GM23338 (cell line): Measurements from ENCODE around the gene CYP2E1. TPM values are rescaled to one million over a fixed set of nuclear protein-coding genes. Genes with fewer than 3 reads are reported as not detected.

Experiments used
- ATAC-seq: fragments of 200-7000 bp; cut with Tn5 transposase; 3 replicates; pipeline ENCODE4 v1.9.1; 2020
- DNase-seq: peaks from one replicate; pipeline ENCODE4 v3.0.0-alpha.2; 2015; ENCODE audit warnings: low spot score
- H2AFZ ChIP-seq: fragments of 200-600 bp; sonication (generic); 2 replicates; pipeline ENCODE4 v1.8.0; 2016; ENCODE audit warnings: antibody characterized with exemption, mild to moderate bottlenecking, moderate library complexity
- H3F3A ChIP-seq: fragments of 200-600 bp; sonication (generic); replicated peaks from 2 replicates; pipeline ENCODE4 v1.8.0; 2017; ENCODE audit warnings: antibody characterized with exemption, mixed run types, low read depth
- H3K27ac ChIP-seq: fragments of 200-600 bp; sonication (generic); 2 replicates; pipeline ENCODE4 v1.6.1; 2016; ENCODE audit warnings: low read depth
- H3K27me3 ChIP-seq: fragments of 200-600 bp; sonication (generic); 2 replicates; pipeline ENCODE4 v1.8.0; 2016; ENCODE audit warnings: mild to moderate bottlenecking, mixed run types, moderate library complexity; ENCODE audit not compliant: insufficient read depth
- H3K36me3 ChIP-seq: fragments of 200-600 bp; sonication (generic); 2 replicates; pipeline ENCODE4 v1.8.0; 2016; ENCODE audit warnings: mild to moderate bottlenecking; ENCODE audit not compliant: insufficient read depth
- H3K4me1 ChIP-seq: fragments of 200-600 bp; sonication (generic); 2 replicates; pipeline ENCODE4 v1.8.0; 2016; ENCODE audit warnings: mild to moderate bottlenecking, moderate library complexity; ENCODE audit not compliant: insufficient read depth
- H3K4me2 ChIP-seq: fragments of 200-600 bp; sonication (generic); 2 replicates; pipeline ENCODE4 v1.7.1; 2017; ENCODE audit warnings: mixed run types
- H3K4me3 ChIP-seq: fragments of 200-600 bp; sonication (generic); 2 replicates; pipeline ENCODE4 v1.6.1; 2016; ENCODE audit warnings: mixed run types
- H3K79me2 ChIP-seq: fragments of 200-600 bp; sonication (generic); replicated peaks from 2 replicates; pipeline ENCODE4 v1.8.0; 2017; ENCODE audit warnings: mild to moderate bottlenecking; ENCODE audit not compliant: insufficient read depth
- H3K9me2 ChIP-seq: fragments of 200-600 bp; sonication (generic); 2 replicates; pipeline ENCODE4 v1.8.0; 2017; ENCODE audit not compliant: insufficient read depth
- H4K20me1 ChIP-seq: fragments of 200-600 bp; sonication (generic); replicated peaks from 2 replicates; pipeline ENCODE4 v1.8.0; 2017; ENCODE audit warnings: mild to moderate bottlenecking; ENCODE audit not compliant: insufficient read depth
- H3K27ac Mint-ChIP-seq: 2 replicates; pipeline ENCODE4 v1.8.0; 2020; ENCODE audit warnings: inconsistent platforms, mild to moderate bottlenecking, moderate library complexity, mixed read lengths
- H3K27me3 Mint-ChIP-seq: 3 replicates; pipeline ENCODE4 v1.8.0; 2022; ENCODE audit warnings: low read depth, mild to moderate bottlenecking, moderate library complexity, mixed read lengths, inconsistent platforms; ENCODE audit not compliant: insufficient read depth, poor library complexity
- H3K36me3 Mint-ChIP-seq: 3 replicates; pipeline ENCODE4 v1.8.0; 2021; ENCODE audit warnings: low read depth, mild to moderate bottlenecking, inconsistent platforms, moderate library complexity, mixed read lengths
- H3K4me1 Mint-ChIP-seq: 3 replicates; pipeline ENCODE4 v1.8.0; 2020; ENCODE audit warnings: mild to moderate bottlenecking, inconsistent platforms, mixed read lengths
- H3K4me3 Mint-ChIP-seq: 3 replicates; pipeline ENCODE4 v1.8.0; 2021; ENCODE audit warnings: moderate library complexity, mild to moderate bottlenecking, inconsistent platforms, mixed read lengths
- H3K9me3 Mint-ChIP-seq: 3 replicates; pipeline ENCODE4 v1.8.0; 2020; ENCODE audit warnings: moderate library complexity, mild to moderate bottlenecking, inconsistent platforms, mixed read lengths
- CREB1 ChIP-seq: fragments of 250-450 bp; sonication (Bioruptor Pico); IDR thresholded peaks from 2 replicates; pipeline ENCODE4 v1.5.0; 2020; ENCODE audit warnings: low read depth, mild to moderate bottlenecking, moderate library complexity
- CTCF ChIP-seq, 2 experiments: fragments of 200-600 bp in 1 of 2; sonication (generic) in 1 of 2; conservative IDR thresholded peaks; 2 replicates each; pipeline versions ENCODE4 v1.5.1 to v1.6.1; 2016 to 2017; ENCODE audit warnings: antibody characterized with exemption in 2 of 2, low read depth in 2 of 2, mild to moderate bottlenecking in 2 of 2, moderate library complexity in 1 of 2
- ETS1 ChIP-seq: IDR thresholded peaks from 2 replicates; pipeline ENCODE4 v1.6.1; 2016; ENCODE audit warnings: antibody characterized with exemption
- EZH2 ChIP-seq: fragments of 200-600 bp; sonication (generic); IDR thresholded peaks from one replicate; pipeline ENCODE4 v1.8.0; 2017; ENCODE audit warnings: antibody characterized with exemption, mild to moderate bottlenecking, low read depth; ENCODE audit not compliant: unreplicated experiment
- EZH2phosphoT487 ChIP-seq: fragments of 200-600 bp; sonication (generic); IDR thresholded peaks from one replicate; pipeline ENCODE4 v1.8.1; 2018; ENCODE audit warnings: antibody characterized with exemption; ENCODE audit not compliant: unreplicated experiment
- JUNB ChIP-seq: IDR thresholded peaks from one replicate; pipeline ENCODE4 v1.6.1; 2016; ENCODE audit warnings: antibody characterized with exemption; ENCODE audit not compliant: unreplicated experiment
- NANOG ChIP-seq: IDR thresholded peaks from 2 replicates; pipeline ENCODE4 v1.6.1; 2016; ENCODE audit warnings: antibody characterized with exemption, borderline replicate concordance
- POLR2AphosphoS5 ChIP-seq: IDR thresholded peaks from 2 replicates; pipeline ENCODE4 v1.6.1; 2016; ENCODE audit warnings: antibody characterized with exemption, low read depth
- STAT1 ChIP-seq: IDR thresholded peaks from one replicate; pipeline ENCODE4 v1.6.1; 2016; ENCODE audit warnings: antibody characterized with exemption; ENCODE audit not compliant: unreplicated experiment
- ZNF114 ChIP-seq: fragments of 250-450 bp; sonication (Bioruptor Pico); IDR thresholded peaks from 2 replicates; pipeline ENCODE4 v1.5.0; 2020; ENCODE audit warnings: mild to moderate bottlenecking, moderate library complexity
- ZNF331 ChIP-seq: fragments of 250-450 bp; sonication (Bioruptor Pico); IDR thresholded peaks from 2 replicates; pipeline ENCODE4 v1.5.0; 2020; ENCODE audit warnings: low read depth, mild to moderate bottlenecking, moderate library complexity
- ZNF462 ChIP-seq: fragments of 250-450 bp; sonication (Bioruptor Pico); IDR thresholded peaks from 2 replicates; pipeline ENCODE4 v1.5.0; 2020; ENCODE audit warnings: mild to moderate bottlenecking, moderate library complexity
- polyA plus RNA-seq: library from polyadenylated mRNA; unstranded; fragments of >200 nt; fragmentation: Nextera tagmentation; extraction: Ambion mirVana; gene quantifications from 2 replicates; pipeline ENCODE4 v1.2.1, GENCODE V29; 2016
- total RNA-seq: library from RNA; depleted of rRNA; stranded (reverse); fragments of >200 nt; shearing (Covaris generic); gene quantifications from 2 replicates; pipeline ENCODE4 v1.2.3, GENCODE V29; 2014
- TF ChIP-seq, protein P1 (sequence below): IDR thresholded peaks from one replicate; pipeline ENCODE4 v1.6.1; 2018; ENCODE audit warnings: antibody characterized with exemption; ENCODE audit not compliant: unreplicated experiment

CYP2E1 gene
- total and polyA plus RNA-seq, 2 experiments from 2014 or later, result 0.97 to 2.2 TPM

DNA sequence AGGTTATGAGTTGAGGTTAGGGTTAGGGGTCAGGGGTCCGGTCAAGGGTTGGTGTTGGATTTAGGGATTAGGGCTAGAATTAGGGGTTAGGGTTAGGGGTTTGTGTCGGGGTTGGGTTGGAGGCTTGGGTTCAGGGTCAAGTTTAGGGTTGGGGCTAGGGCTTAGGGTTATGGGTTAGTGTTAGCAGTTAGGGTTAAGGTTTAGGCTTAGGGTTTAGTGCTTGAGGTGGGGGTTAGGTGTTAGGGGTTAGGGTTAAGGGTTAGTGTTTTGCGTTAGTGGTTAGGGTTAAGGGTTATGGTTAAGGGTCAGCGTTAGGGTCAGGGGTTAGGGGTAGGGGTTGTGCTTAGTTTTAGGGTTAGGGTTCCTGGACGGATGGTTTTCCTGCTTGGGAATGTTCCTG, 40.0 kb downstream of the CYP2E1 start:
- Histone ChIP-seq H3K27me3 (peaks cover 20% of the 10 kb centered on the region), H3K4me3 (no peak overlapping the region), H3K4me2 (no peak overlapping the region), H3F3A (no peaks in the 10 kb centered on the region), H2AFZ (no peak overlapping the region), H3K79me2 (no peaks in the 10 kb centered on the region), H3K9me2 (no peaks in the 10 kb centered on the region), H3K27ac (no peak overlapping the region), H3K4me1 (no peaks in the 10 kb centered on the region), H3K36me3 (no peaks in the 10 kb centered on the region), H4K20me1 (no peaks in the 10 kb centered on the region)
- no peak for ATAC-seq
- H3K4me1 Mint-ChIP-seq, result peaks cover 4% of the 10 kb centered on the region; the same call in 2 of the 3 replicates
- H3K27me3 Mint-ChIP-seq, result peaks cover 16% of the 10 kb centered on the region
- no peak overlapping the region for H3K4me3 Mint-ChIP-seq
- H3K27ac Mint-ChIP-seq, result no peak overlapping the region
- no peak for TF ChIP-seq ZNF462 (CRISPR knock-in tag)
- no peak for TF ChIP-seq POLR2AphosphoS5
- no peak for TF ChIP-seq EZH2
- TF ChIP-seq, protein P1, sequence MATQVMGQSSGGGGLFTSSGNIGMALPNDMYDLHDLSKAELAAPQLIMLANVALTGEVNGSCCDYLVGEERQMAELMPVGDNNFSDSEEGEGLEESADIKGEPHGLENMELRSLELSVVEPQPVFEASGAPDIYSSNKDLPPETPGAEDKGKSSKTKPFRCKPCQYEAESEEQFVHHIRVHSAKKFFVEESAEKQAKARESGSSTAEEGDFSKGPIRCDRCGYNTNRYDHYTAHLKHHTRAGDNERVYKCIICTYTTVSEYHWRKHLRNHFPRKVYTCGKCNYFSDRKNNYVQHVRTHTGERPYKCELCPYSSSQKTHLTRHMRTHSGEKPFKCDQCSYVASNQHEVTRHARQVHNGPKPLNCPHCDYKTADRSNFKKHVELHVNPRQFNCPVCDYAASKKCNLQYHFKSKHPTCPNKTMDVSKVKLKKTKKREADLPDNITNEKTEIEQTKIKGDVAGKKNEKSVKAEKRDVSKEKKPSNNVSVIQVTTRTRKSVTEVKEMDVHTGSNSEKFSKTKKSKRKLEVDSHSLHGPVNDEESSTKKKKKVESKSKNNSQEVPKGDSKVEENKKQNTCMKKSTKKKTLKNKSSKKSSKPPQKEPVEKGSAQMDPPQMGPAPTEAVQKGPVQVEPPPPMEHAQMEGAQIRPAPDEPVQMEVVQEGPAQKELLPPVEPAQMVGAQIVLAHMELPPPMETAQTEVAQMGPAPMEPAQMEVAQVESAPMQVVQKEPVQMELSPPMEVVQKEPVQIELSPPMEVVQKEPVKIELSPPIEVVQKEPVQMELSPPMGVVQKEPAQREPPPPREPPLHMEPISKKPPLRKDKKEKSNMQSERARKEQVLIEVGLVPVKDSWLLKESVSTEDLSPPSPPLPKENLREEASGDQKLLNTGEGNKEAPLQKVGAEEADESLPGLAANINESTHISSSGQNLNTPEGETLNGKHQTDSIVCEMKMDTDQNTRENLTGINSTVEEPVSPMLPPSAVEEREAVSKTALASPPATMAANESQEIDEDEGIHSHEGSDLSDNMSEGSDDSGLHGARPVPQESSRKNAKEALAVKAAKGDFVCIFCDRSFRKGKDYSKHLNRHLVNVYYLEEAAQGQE, result no peak
- TF ChIP-seq STAT1, result no peak
- no peak for TF ChIP-seq ZNF114
- no peak for TF ChIP-seq CREB1
- no peak for TF ChIP-seq ZNF331
- TF ChIP-seq NANOG, result no peak
- TF ChIP-seq JUNB, result no peak
- TF ChIP-seq EZH2phosphoT487, result no peak
- no peak for TF ChIP-seq CTCF (conservative IDR thresholded peaks at IDR 0.05; ENCODE audit: low read depth in 2 of 2)
- no peak for TF ChIP-seq ETS1
- peaks cover 28% of the 10 kb centered on the region for H3K9me3 Mint-ChIP-seq
- no peaks in the 10 kb centered on the region; the same call in 2 of the 3 replicates for H3K36me3 Mint-ChIP-seq
- no peak for DNase-seq
